Measurements from ENCODE around the gene STRAP. TPM values are rescaled to one million over a fixed set of nuclear protein-coding genes. Genes with fewer than 3 reads are reported as not detected.
"Not testable (repeated sequence)": the region's sequence is repeated elsewhere in the genome, so short reads cannot be mapped to it uniquely, and the experiment has no call there.

Gene STRAP
- total RNA-seq, 1 experiment from 2014 or later: 210 TPM

DNA sequence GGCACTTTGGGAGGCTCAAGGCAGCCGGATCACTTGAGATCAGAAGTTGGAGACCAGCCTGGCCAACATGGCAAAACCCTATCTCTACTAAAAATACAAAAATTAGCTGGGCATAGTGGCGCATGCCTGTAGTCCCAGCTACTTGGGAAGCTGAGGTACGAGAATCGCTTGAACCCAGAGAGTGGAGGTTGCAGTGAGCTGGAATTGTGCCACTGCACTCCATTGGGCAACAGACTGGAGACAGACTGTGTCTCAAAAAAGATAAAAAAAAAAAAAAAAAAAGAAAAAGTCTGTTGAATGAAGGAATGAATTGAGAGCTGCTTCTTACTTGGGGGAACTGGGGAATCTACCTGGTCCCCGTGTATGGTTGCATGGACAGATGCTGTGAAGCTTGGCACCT is 31.9 kb downstream of the STRAP start:
- H3K79me1 ChIP-seq (ENCODE audit: insufficient read depth, low read depth, low read length, poor library complexity, severe bottlenecking); H3K79me2 ChIP-seq (ENCODE audit: insufficient read depth, low read length); H3K27me3 ChIP-seq (ENCODE audit: insufficient read depth, low read length); H3K4me1 ChIP-seq (ENCODE audit: insufficient read depth, low read length); H2AK5ac ChIP-seq (ENCODE audit: insufficient read length, low read length); H2BK20ac ChIP-seq (ENCODE audit: low read depth, low read length, poor library complexity, severe bottlenecking); H4K91ac ChIP-seq (ENCODE audit: insufficient read length, low read depth, low read length); H3K18ac ChIP-seq (ENCODE audit: insufficient read length, low read depth, low read length); H3K27ac ChIP-seq (ENCODE audit: insufficient read length, low read depth, low read length); H3K9ac ChIP-seq (ENCODE audit: extremely low read depth, insufficient read length, low read length); H3K4me3 Mint-ChIP-seq; H3K14ac ChIP-seq (ENCODE audit: insufficient read depth, low read length); H3K27ac Mint-ChIP-seq; H2BK120ac ChIP-seq (ENCODE audit: low read depth, low read length, poor library complexity, severe bottlenecking); H3K23ac ChIP-seq (ENCODE audit: insufficient read length, low read depth, low read length); H4K8ac ChIP-seq (replicated peaks; ENCODE audit: insufficient read length, low read depth, low read length); H2BK12ac ChIP-seq (ENCODE audit: insufficient read length, low read depth, low read length); H3K23me2 ChIP-seq (ENCODE audit: insufficient read length, low read depth, low read length, poor library complexity, severe bottlenecking); H3K4me2 ChIP-seq (ENCODE audit: insufficient read depth, insufficient read length, low read length); DNase-seq; H3K36me3 Mint-ChIP-seq (ENCODE audit: insufficient read depth in 1 of 3, low read depth in 3 of 3); H2BK5ac ChIP-seq (ENCODE audit: insufficient read length, low read length); H2AFZ ChIP-seq (ENCODE audit: low read length); H3K9me3 ChIP-seq (ENCODE audit: control insufficient read depth, low read depth, low read length); H3K4ac ChIP-seq (ENCODE audit: low read depth, low read length); H2BK15ac ChIP-seq (ENCODE audit: low read depth, low read length); H4K5ac ChIP-seq (ENCODE audit: insufficient read length, low read depth, low read length); H3K9me3 Mint-ChIP-seq; H3T11ph ChIP-seq (ENCODE audit: low read length); H3K56ac ChIP-seq (ENCODE audit: insufficient read length, low read depth, low read length); H4K20me1 ChIP-seq (ENCODE audit: control insufficient read depth, insufficient read depth, insufficient read length): not testable (repeated sequence)
- Mint-ChIP-seq H3K4me1 (peaks cover 25 to 36% of the 10 kb centered on the region in 2 experiments), H3K27me3 (ENCODE audit: low read depth) (peaks cover 11% of the 10 kb centered on the region)
- WGBS (ENCODE audit: extremely low coverage, insufficient read length, low lambda C conversion rate): no CpG with 5 or more reads among the region's 5 CpGs
